Activated CD8-positive, alpha-beta memory T cell treated with anti-CD3 and anti-CD28 coated beads, Interleukin-2, amount 50 U/mL, for 48 hours (primary cell): ENCODE measurements around the gene SYPL1.

Source experiments
- DNase-seq: peaks from one replicate; pipeline ENCODE4 v3.0.0-alpha.2; 2020

Gene SYPL1

DNA sequence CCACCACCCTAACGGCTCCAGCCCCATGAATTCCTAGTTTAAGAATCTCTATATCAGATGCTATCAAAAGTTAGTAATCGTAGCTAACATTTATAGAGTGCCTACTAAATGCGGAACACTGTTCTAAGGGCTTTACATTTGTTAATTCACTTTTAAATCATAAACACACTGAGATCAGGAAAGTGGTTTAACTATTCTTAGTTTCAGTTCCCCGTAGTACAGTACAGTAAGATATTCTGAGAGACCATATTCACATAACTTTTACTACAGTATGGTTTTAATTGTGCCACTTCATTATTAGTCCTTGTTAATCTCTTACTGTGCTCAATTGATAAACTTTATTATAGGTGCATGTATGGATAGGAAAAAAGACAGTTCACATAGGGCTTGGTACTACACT is 22.5 kb downstream of the SYPL1 start:
- DNase-seq = no peak

DNA sequence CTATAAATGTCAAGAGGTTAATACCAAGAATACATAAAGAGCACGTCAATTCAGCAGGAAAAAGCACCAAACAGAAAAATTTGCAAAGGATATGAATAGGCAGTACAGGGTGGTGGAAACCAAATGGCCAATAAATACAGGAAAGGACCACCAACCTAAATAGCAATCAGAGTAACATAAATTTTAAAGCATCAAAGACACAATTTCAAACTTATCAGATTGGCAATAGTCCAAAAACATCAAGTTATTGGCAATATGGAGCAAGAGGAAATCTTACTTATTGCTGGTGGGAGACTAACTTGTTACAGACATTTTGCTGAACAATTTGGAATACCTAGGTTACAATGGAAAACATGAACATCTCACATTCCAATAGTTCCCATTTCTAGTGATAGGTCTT is 24.1 kb downstream of the SYPL1 start:
- DNase-seq = no peak

DNA sequence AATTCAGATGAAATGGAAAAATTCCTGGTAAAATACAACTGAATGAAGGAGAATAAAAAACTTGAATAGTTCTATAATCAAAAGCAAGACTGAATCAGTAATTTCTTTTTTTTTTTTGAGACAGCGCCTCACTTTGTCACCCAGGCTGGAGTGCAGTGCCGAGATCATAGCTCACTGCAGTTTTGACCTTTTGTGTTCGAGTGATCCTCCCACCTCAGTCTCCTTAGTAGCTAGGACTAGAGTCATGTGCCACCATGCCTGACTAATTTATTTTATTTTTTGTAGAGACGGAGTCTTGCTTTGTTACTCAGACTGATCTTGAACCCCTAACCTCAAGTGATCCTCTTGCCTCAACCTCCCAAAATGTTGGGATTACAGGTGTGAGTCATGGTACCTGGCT is 26.1 kb downstream of the SYPL1 start:
- no peak for DNase-seq

DNA sequence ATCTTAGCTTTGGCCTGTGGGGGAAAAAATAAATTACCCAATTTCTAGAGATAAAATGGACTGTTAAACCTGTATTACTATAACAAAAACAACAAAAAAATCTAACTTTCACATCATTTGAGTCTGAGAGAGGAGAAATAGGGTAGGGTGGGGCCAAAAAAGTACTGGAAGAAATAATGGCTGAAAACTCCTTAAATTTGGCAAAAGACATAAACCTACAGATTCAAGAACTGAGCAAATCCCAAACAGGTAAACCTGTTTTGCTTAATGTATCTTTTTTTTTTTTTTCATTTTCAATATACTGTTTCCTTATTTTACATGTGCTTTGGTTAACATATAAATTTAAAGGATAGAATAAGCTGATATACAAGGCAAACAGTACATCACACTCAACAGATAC is 27.1 kb downstream of the SYPL1 start:
- no peak for DNase-seq

DNA sequence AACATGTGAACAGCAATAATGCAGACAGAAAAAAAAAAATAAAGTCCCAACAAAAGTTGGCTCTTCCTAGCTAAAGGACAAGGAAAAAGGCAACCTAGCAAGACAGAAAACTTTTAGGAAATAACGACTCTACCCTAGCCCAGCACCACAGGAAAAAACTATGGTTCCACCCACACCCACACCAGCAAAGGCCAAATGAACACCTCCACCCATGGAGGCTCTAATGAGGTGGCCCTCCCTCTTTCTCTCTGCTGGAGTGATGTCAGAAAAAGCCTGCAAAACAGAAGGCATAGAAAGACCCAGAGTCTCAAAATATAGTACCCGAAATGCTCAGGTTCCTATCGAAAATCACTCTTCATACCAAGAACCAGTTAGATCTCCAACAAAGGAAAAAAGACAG is 28.4 kb downstream of the SYPL1 start:
- DNase-seq = no peak

DNA sequence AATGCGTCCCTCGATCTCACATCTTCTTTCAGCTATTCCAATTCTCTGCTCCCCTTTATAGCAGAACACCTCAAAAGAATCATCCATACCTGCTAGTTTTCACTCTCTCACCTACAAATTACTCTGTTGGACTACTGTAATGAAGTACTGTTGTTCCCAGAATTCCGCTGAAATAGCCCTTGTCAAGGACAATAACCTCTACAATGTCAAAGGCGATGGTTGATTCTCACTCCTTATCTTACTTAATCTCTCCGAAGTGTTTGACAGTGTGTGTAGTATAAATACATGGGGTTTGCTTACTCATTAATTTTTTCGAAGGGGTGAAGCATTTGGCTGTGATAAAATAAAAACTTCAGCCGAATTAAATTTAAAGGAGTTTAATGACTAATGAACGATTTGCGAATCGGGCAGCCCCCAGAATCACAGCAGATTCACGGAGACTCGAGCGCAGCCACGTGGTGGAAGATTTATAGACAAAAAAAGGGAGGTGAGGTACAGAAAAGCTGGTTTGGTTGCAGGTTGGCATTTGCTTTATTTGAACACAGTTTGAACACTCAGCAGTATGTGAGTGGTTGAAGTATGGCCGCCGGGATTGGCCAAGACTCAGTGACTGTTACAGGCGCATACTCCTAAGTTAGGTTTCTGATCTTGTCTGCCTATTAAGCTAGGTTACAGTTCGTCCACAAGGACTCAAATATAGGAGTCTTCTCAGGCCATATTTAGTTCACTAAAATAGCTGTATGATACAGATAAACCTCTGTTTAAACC is 29.8 kb downstream of the SYPL1 start:
- DNase-seq = no peak

DNA sequence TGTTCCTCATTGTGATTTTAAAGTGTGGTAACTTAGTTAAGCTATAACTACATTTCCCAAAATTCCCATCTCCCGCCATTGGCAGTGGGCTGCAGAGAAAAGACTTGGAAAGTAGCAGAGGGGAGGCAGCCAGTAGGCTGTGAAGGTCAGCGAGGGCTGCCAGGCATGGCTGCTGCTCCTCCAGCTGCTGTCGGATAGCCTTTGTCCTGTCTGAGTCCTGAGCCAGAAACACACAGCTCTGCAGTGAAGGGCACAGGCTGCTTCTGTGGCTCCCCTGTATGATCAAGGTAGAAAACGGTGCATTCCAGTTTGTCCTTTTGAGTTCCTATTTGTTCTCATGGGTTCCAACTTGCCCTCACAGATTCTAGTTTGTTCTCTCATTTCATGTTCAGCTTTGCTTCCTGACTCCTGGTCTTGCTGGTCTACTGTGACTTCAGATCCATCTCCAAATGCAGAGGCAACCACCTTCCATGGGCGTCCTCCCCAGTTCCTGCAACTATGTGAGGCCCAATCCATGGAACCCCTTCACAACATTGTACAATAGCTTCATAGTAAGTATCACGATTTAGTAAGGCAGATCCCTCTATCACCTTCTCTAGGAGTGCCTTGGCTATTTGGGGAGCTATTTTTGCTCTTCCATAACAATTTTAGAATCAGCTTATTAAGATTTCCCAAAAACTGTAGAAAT is 31.7 kb downstream of the SYPL1 start:
- DNase-seq = no peak

DNA sequence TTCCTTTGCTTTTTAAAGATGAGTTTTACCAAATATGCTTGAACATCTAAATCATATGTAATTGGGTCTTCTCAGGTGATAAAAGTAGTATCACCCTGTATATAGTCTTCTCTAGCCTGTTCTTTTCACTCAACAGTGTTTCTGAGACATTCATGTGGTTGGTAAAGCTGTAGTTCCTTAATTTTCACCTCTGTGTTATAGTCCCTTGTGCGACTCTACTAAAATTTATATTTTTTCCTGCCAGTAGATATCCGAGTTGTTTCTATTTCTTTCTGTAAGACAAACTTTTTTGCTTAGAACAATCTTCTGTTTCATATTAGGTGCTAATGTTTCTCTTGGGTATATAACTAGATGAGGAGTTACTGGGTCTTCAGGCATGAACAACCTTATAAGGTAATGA is 35.6 kb downstream of the SYPL1 start:
- DNase-seq = no peak

DNA sequence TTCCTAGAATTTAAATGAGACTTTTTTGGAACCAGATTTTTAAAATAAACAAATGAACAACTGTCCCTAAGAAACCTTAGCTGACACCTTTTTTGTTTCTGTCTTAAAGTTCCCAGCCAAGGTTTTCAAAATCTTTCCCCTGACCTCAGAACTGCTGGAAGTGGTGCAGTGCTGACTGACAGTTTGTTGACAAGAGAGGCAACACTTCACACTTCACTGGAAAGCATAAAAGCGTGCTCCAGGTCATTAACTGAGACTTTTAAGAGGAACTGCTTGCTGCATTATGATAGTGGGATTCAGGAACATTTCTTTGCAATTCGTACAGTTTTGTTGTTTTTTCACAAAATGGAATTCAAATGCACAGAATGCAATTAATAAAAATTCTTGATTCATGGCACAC is 36.2 kb downstream of the SYPL1 start:
- no peak for DNase-seq

DNA sequence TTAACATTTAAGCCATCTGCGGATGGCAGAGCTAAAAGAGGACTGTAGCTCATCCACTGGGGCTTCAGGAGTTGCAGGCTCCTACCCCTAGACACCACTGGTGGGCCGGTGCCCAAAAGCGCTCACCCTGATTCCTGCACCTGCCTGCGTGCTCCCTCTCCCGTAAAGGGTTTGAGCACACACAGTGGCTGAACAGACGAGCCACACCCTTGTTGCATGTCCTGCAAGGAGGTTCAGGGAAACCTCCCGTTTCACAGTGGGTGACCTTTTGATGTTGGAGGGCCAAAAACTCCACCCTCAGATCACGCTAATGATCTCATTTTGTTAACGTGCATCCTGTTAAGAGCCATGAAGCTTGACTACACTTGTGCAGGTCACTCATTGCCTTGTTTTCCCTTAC is 37.9 kb downstream of the SYPL1 start:
- DNase-seq = no peak

DNA sequence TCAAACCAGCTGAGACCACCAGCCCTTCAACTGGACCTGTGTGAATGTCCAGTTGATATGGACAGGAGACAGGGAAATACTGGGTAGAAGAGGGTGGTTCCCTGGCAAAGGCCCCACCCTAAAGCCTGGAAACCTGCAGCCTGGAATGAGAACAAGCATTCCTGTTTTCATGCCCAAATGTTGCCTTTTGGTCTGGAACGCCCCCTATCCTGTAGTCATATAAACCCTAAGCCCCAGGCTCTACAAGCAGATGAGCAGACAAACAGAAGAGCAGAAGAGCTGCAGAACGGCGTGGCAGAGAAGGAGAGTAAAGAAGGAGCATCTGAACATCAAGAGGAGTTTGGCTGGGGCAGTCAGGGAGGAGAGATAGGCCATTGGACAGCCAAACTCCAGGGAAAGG is 38.4 kb downstream of the SYPL1 start:
- DNase-seq = no peak

DNA sequence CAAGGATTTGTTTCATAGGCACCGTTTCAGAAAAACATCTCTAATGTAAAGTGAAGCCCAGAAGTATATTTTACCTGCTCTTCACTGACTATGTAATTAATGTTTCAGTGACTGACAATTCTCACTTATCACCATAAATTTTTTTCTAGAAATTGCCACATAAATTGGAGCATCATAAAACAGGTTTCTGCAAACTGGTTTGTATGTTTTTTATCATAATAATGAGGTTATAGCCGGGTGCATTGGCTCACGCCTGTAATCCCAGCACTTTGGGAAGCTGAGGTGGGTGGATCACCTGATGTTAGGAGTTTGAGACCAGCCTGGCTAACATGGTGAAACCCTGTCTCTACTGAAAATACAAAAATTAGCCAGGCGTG is 39.4 kb downstream of the SYPL1 start:
- DNase-seq = no peak

DNA sequence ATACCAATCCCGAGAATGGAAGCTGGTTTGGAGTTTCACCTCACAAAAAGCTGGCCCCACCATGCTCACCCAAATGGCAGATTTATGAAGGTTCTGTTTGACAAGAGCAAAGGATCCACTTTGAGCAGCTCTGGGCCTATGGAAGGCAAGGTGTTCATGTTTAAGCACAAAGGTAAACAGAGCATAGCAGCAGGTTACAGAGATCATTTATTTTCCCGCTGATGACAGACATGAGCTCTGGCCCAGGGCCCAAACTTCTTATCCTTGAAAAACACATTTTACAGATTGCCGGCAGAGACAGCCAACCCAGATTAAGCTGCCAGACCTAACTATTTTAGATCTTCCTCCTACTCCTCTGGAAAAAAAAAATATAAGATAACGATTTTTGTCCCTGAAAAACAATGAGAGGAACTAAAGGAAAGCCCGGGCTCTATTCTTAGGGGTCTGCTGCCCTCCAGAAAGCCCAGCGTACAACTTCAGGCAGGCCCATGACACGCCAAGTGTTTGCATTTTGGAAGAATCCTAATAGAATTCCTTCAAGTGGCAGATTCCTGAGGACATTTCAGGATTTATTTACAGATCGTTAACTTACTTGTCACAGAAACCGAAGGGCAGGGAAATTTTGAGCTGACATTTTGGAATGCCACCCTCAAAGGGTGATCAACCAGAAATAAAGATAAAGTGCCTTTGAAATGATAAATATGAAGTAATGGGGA is 40.0 kb downstream of the SYPL1 start:
- no peak for DNase-seq

DNA sequence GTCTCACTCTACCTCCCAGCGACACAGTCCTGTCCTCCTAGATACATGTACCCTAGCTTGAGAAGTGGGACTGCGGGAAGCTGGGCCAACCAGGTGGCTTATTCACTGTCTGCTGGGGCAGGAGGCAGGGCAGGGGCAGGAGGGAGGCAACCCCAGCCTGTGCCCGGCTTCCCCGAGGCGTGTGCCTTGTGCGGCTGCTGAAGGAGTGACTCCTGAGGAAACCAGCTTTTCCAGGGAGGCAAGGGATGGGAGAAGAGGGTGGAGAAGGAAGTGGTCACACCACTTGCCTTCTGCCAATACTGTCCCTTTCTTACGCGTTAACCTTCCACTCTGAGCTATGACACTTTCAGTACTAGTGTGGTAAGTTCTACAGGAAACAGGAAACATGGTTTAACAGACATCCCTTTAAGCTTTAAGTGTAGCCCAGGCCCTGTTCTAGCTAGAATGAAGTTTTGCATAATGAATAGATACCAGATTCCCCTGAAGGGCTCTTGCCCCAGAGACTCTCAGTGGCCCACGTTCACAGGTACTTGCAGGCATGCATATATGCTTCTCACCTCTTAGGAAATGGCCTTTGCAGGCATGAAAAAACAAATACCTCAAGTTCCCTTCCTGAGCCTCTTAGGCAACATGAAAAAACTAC is 40.6 kb downstream of the SYPL1 start:
- DNase-seq = peak; percentile 74

DNA sequence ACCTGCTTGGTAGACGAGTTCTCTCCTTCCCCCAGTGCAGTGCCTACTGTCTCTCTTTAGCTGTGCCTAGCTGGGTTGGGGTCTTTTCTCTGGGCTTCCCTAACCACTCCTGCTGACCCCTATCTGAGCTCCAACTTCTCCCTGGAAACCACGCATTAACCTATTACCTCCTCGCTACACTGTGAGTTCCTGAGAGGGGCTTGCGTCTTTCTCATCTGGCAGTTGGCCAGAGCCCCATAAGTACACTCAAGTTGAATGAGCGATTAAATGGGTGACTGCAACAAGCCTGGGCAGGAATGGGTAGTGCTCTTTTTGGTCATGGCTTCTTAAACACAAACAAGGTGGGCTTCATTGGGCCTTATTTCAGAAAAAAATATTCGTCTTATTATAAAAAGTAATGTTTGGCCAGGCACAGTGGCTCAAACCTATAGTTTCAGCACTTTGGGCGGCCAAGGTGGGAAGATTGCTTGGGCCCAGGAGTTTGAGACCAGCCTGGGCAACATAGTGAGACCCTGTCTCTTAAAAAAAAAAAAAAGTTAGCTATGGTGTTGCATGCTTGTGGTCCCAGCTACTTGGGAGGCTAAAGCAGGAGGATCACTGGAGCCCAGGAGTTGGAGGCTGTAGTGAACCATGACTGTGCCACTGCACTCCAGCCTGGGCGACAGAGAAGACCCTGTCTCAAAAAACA is 41.4 kb downstream of the SYPL1 start:
- no peak for DNase-seq

DNA sequence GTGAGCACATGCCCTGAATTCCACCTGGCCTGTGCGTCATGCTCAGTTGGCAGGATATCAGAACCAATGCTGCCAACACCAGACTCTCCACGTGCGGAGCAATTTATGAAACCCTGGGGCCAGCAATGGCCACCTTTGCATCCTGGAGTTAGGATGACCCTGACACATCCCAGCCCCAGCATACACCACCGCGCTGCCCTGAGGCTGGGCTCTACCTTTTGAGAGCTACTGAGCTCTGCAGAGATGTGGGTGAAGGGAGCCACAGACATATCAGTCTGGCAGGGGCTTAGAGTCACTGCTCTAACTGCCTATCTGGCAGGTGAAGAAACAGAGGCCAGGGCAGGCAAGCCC is 41.9 kb downstream of the SYPL1 start:
- no peak for DNase-seq

DNA sequence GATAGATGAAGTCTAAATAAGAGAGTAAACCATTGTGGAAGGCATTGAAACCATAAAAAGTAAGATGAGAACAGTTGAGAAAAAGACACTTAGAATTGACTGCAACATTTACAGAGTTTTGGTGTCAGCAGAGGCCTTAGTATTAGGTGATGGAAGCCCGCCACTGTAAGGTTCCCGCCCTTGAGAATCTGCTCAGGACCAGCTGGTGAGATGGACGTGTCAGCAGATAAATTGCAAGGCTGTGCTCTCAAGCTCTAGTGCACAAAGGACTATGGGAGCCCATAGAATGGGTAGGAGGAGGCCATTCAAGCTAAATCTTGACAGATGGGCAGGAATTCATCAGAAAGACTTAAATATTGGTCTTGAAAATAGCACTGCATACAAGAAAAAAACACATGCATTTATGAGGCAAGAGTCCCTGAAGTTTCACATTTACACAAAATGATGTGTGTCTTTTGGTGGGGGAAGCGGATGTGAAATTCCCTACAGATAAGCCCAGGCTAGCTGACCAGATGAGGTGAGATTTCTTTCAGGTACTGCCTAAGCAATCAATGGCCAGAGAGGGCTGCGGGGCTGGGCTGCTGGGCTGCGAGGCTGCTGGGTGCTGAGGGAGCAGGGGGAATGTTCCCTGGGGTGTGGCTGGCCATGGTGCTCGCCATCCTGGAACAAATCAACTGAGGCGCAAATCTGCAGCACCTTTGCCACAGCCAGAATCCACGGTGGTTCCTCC is 42.5 kb downstream of the SYPL1 start:
- no peak for DNase-seq

DNA sequence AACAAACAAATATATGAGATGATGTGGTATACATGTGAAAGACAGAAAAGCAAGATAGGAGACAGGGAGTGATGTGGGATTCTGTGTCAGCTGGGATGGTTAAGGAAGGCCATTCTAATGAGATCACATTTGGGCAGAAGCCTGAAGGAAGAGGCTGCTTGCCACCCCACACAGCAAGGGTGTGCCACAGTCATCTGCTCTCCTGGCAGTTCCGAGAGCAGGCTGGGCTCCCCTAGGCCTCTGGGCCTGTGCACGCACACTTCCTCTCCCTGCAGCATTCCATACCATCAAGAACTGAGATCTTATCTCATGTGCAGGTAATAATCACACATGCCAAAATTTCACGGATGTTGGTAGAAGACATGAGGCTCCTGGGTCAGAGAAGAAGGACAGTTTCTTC is 43.1 kb downstream of the SYPL1 start:
- no peak for DNase-seq

DNA sequence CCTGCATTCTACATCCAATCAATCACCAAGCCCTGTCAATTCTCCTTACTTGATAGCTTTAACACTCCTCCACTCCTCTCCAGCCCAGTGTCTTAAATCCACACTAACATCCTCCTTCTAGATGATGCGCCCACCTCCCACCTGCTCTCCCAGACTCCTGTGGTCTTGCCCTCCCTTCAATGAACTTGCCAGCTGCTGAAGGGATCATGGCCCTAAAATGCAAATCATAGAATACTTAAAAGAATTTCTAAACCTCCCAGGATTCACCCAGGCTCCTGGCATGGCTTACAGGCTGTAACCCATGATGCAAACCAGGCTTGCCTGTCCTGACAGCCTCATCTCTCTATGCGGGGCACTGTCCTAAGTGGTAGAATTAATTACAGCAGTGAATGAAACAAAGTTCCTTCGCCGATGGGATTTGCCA is 43.6 kb downstream of the SYPL1 start:
- DNase-seq = no peak

DNA sequence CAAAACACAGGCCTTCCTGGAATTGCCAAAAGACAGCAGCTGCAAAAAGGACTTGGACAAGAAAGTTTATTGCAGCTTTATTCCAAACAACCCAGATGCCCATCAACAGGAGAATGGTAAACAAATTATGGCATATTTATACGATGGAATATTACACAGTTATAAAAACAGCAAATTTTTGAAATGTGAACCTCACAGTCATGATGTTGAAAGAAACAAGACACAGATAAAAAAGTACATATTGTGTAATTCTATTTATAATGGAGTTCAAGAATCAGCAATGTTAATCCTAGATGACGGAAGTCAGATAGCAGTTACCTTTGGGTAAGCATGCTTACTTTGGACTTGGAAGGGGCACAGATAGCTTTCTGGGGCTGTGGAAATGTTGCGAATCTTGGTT is 44.4 kb downstream of the SYPL1 start:
- no peak for DNase-seq

DNA sequence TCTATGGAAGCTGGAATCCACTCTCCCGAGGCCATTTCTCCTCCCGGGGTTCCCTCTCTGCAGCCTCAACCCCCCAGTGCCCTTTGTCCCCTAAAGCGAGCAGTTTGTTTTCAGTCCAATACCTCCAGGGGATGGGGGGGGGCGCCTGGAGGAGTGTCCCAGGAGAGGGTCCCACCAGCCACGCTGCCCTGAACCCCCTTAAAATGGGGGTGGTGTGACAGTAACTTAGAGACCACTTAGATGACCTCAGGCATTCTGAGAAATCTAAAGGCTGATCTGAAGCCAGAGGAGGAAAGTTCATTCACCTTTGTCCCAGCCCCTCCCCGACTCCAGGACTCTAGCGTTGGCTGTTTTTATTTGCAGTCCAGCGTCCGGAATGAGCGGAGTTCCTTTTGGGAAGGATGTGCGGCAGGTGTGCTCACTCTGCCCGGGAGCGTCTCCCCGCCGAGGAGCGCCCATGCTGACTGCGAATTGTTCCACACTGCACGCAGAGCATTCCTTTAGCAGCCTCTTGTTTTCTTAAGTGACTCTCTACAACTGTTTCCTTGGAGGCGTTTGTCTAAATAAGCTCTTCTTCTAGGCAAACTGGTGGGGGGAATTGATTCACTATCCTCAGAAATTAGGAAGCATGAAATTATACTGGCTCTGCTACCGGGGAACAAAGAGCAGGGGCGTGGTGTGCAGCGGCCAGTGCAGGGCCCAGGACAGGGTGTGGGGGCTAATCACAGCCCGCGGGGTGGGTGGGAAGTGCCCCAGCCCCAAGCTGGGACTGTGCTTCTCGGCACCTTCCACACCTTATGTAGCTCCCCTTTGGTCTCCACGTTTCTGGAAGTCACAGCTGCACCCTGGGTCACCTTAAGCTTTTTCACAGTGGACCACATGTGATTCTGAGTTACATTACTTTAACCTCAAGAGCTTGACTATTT is 46.3 kb downstream of the SYPL1 start:
- no peak for DNase-seq
